ENCODE measurements around the gene SPG11.
A peak's percentile ranks its signal among the peaks of the same experiment; 100 is the strongest.
"Not testable (repeated sequence)": the region's sequence is repeated elsewhere in the genome, so short reads cannot be mapped to it uniquely, and the experiment has no call there.

Gene SPG11

GRCh38 chr15:44663410-44664308 lies at the start of gene SPG11:
Gene SPG11 (minus strand): TSS chr15:44663662. CDS start chr15:44663647, 15 bp downstream.
- DNase-seq, result peak; percentile 87

- DNase-seq, result peak; percentile 20
These were observed 49.0 kb upstream of the SPG11 start for GRCh38 chr15:44712346-44713005.

GRCh38 chr15:44711743-44712345 lies 48.4 kb upstream of the SPG11 start:
- DNase-seq, result no peak

- DNase-seq, result peak; percentile 74
These were observed 47.8 kb upstream of the SPG11 start, which contains the start of the genes B2M and PATL2 for GRCh38 chr15:44711096-44711742. Gene B2M (plus strand): TSS chr15:44711517. CDS start chr15:44711547, 30 bp downstream. Gene PATL2 (minus strand): TSS chr15:44711323. CDS start chr15:44676490, 34,833 bp downstream.

GRCh38 chr15:44710236-44711095 lies 47.0 kb upstream of the SPG11 start:
- DNase-seq, result peak; percentile 25

- DNase-seq, result no peak
These were observed 43.6 kb upstream of the SPG11 start for GRCh38 chr15:44706946-44707636.

GRCh38 chr15:44706401-44706800 lies 42.9 kb upstream of the SPG11 start:
- DNase-seq, result no peak

GRCh38 chr15:44705986-44706385 lies 42.5 kb upstream of the SPG11 start:
- no peak for DNase-seq

GRCh38 chr15:44700676-44701075 lies 37.2 kb upstream of the SPG11 start:
- DNase-seq, result not testable (repeated sequence)

- no peak for DNase-seq
These were observed 35.2 kb upstream of the SPG11 start for GRCh38 chr15:44698641-44699040.

GRCh38 chr15:44697014-44697413 lies 33.6 kb upstream of the SPG11 start:
- DNase-seq, result no peak

- no peak for DNase-seq
These were observed 31.8 kb upstream of the SPG11 start for GRCh38 chr15:44695294-44695693.

- no peak for DNase-seq
These were observed 31.0 kb upstream of the SPG11 start for GRCh38 chr15:44694416-44694815.

- DNase-seq, result no peak
These were observed 29.2 kb upstream of the SPG11 start for GRCh38 chr15:44692659-44693058.

GRCh38 chr15:44690245-44690644 lies 26.8 kb upstream of the SPG11 start:
- DNase-seq, result not testable (repeated sequence)

- DNase-seq, result not testable (repeated sequence)
These were observed 25.9 kb upstream of the SPG11 start for GRCh38 chr15:44689318-44689717.

GRCh38 chr15:44682809-44683682 lies 19.6 kb upstream of the SPG11 start:
- not testable (repeated sequence) for DNase-seq

- DNase-seq, result no peak
These were observed 18.7 kb upstream of the SPG11 start for GRCh38 chr15:44682211-44682610.

- DNase-seq, result no peak
These were observed 13.2 kb upstream of the SPG11 start for GRCh38 chr15:44676676-44677075.

GRCh38 chr15:44675911-44676310 lies 12.4 kb upstream of the SPG11 start:
- DNase-seq, result no peak

All from NCI-H748 treated with DMSO at 0.1 percent for 48 hours (cell line).